Common myeloid progenitor, CD34-positive (primary cell): ENCODE data around the gene HAND1.

Experiments
- CTCF ChIA-PET: fragments of 350-600 bp; sonication (Branson Sonifier 250); formaldehyde crosslinking; loops from one replicate; lab custom pipeline; 2021; ENCODE audit warnings: antibody characterized with exemption; lab: Charles Lee
- POLR2A ChIA-PET: fragments of 350-600 bp; sonication (Branson Sonifier 250); formaldehyde crosslinking; loops from one replicate; lab custom pipeline; 2021; ENCODE audit warnings: antibody characterized with exemption; lab: Charles Lee
- DNase-seq, 3 donors: peaks; one replicate each; pipeline versions ENCODE4 v3.0.0 to v3.0.0-alpha.2; 2013
- H3K27ac ChIP-seq, 2 experiments: 1 replicate in 1 of 2; 2 replicates in 1 of 2; pipeline ENCODE4 v1.7.0; 2013; ENCODE audit warnings: inconsistent platforms in 2 of 2, low read length in 2 of 2, mild to moderate bottlenecking in 2 of 2, low read depth in 1 of 2, moderate library complexity in 1 of 2; ENCODE audit not compliant: severe bottlenecking in 2 of 2, insufficient read depth in 1 of 2, poor library complexity in 1 of 2
- H3K27me3 ChIP-seq, 5 experiments: replicated peaks in 2 of 5; 1 replicate in 3 of 5; 2 replicates in 2 of 5; pipeline versions ENCODE4 v1.6.1 to v1.7.0; 2013; ENCODE audit warnings: low read length in 4 of 5, mild to moderate bottlenecking in 2 of 5, moderate library complexity in 2 of 5, inconsistent platforms in 1 of 5; ENCODE audit not compliant: insufficient read depth in 5 of 5, control insufficient read depth in 4 of 5
- H3K36me3 ChIP-seq, 4 experiments: 1 replicate in 2 of 4; 2 replicates in 2 of 4; pipeline versions ENCODE4 v1.6.1 to v1.7.0; 2013; ENCODE audit warnings: low read length in 3 of 4, control low read depth in 1 of 4, mild to moderate bottlenecking in 1 of 4; ENCODE audit not compliant: control insufficient read depth in 4 of 4, insufficient read depth in 4 of 4
- H3K4me1 ChIP-seq, 4 experiments: 1 replicate in 3 of 4; 2 replicates in 1 of 4; pipeline versions ENCODE4 v1.6.1 to v1.7.1; 2013; ENCODE audit warnings: low read length in 3 of 4, mild to moderate bottlenecking in 3 of 4, control low read depth in 1 of 4, inconsistent platforms in 1 of 4, moderate library complexity in 1 of 4; ENCODE audit not compliant: control insufficient read depth in 4 of 4, insufficient read depth in 4 of 4; ENCODE audit errors: control extremely low read depth in 1 of 4
- H3K4me3 ChIP-seq, 7 experiments: 1 replicate in 4 of 7; 2 replicates in 3 of 7; pipeline versions ENCODE4 v1.5.1 to v1.7.0; 2013; ENCODE audit warnings: mild to moderate bottlenecking in 7 of 7, low read length in 6 of 7, moderate library complexity in 6 of 7, inconsistent platforms in 2 of 7, low read depth in 2 of 7, control low read depth in 1 of 7; ENCODE audit not compliant: insufficient read depth in 4 of 7, control insufficient read depth in 1 of 7; ENCODE audit errors: extremely low read depth in 1 of 7
- H3K9me3 ChIP-seq, 5 experiments: 1 replicate in 4 of 5; 2 replicates in 1 of 5; pipeline versions ENCODE4 v1.6.1 to v1.7.1; 2013; ENCODE audit warnings: low read length in 4 of 5, mild to moderate bottlenecking in 2 of 5, inconsistent platforms in 1 of 5, low read depth in 1 of 5, moderate library complexity in 1 of 5; ENCODE audit not compliant: control insufficient read depth in 4 of 5, insufficient read depth in 2 of 5; ENCODE audit errors: control extremely low read depth in 1 of 5
- WGBS: methylation state at CpG from one replicate; pipeline ENCODE4 v1.1.5; 2013; ENCODE audit not compliant: insufficient coverage; 5-methylcytosine and 5-hydroxymethylcytosine counted together

Gene HAND1

DNA sequence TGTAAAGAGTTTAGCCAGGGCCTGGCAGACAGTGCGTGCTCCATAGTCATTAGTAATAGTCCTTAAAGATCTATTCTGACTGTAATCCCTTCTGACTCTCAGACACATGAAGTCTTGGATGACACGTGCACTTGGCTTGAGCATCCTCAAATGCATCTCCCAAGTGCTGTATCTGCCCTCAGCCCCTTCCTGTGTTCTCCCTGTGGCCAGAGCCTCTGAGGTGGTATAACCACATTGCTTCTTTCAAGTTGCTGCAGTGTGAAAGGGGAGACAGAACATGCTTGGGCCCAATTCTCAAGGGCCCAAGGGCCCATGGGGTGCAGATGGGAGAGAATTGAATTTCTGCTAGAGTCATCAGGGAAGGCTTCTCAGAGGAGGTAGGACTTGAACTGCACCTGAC, 30.1 kb upstream of the HAND1 start:
- POLR2A ChIA-PET = no interaction called here
- CTCF ChIA-PET = no interaction called here
- Histone ChIP-seq H3K4me1 (peaks cover 0 to 1% (median 0%) of the 10 kb centered on the region in 4 experiments), H3K27me3 (peaks cover 0 to 4% (median 0%) of the 10 kb centered on the region in 5 experiments), H3K9me3 (no peaks in the 10 kb centered on the region), H3K4me3 (no peak overlapping the region), H3K27ac (no peak overlapping the region), H3K36me3 (no peaks in the 10 kb centered on the region)
- no peak for DNase-seq
- 94% methylated on average over 1 of the region's 2 CpGs for WGBS

DNA sequence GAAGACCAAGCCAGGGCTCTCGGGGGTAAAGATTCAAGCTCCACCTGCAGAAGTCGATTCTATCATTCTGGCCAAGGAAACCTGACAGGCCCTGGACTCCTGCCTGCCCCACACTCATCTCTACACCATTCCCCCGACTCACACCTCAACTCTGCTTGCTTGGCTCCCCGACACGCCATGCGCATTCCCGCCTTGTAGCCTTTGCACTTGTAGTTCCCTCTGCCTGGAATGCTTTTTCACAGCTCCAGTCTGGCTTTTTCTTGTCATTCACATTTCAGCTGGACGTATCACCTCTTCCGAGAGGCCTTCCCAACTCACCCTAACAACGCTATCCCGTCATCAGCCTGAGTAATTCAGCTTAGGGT, 28.7 kb upstream of the HAND1 start:
- Histone ChIP-seq H3K27ac (no peak overlapping the region), H3K27me3 (peaks cover 0 to 5% (median 3%) of the 10 kb centered on the region in 5 experiments), H3K9me3 (no peaks in the 10 kb centered on the region), H3K4me1 (no peaks in the 10 kb centered on the region), H3K4me3 (no peak overlapping the region), H3K36me3 (no peaks in the 10 kb centered on the region)
- WGBS = 96% methylated on average over 9 of the region's 11 CpGs
- ChIA-PET POLR2A (no interaction called here), CTCF (no interaction called here)
- no peak for DNase-seq

DNA sequence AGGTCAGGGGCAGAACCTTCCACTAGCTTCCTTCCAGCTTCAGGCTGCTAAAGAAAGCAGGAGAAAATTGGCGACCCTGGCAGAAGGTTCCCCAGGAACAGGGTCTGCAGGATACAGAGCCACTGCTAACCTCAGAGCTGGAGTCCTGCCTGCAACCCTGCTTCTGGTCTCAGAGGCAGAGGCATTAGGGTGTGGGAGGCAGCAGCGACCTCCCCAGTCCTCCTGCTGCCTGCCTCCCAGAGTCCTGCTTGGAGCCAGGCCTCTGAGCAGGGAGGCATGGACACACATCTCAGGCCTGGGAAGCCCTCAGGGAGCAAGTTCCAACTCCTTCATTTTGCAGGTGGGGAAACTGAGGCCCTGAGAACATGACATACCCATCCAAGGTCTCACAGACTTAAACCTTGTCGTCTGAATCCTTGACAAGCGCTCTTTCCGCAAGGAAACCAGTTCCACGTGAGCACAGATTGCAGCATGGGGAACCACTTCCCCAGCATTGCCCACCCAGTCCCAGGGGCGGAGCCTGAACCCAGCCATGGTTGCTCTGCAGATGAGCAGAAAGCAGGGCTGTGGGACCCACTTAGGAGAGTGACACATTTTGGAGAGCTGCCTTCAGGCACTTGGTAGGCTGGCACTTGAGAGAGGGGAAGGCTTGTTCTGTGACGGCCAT, 28.2 kb upstream of the HAND1 start:
- Histone ChIP-seq H3K36me3 (no peaks in the 10 kb centered on the region), H3K27ac (no peak overlapping the region), H3K9me3 (no peaks in the 10 kb centered on the region), H3K4me3 (no peak overlapping the region), H3K4me1 (no peaks in the 10 kb centered on the region), H3K27me3 (peaks cover 0 to 5% (median under 1%) of the 10 kb centered on the region in 5 experiments)
- 84% methylated on average over 4 of the region's 8 CpGs for WGBS
- POLR2A ChIA-PET = interaction anchor here (1.1 kb wide), 1 partner anchor 50 kb away, joined by 4 read pairs; no protein-coding TSS in a partner anchor
- DNase-seq = no peak
- CTCF ChIA-PET = interaction anchor here (3.0 kb wide), 1 partner anchor 14 kb away, joined by 17 read pairs; no protein-coding TSS in a partner anchor

DNA sequence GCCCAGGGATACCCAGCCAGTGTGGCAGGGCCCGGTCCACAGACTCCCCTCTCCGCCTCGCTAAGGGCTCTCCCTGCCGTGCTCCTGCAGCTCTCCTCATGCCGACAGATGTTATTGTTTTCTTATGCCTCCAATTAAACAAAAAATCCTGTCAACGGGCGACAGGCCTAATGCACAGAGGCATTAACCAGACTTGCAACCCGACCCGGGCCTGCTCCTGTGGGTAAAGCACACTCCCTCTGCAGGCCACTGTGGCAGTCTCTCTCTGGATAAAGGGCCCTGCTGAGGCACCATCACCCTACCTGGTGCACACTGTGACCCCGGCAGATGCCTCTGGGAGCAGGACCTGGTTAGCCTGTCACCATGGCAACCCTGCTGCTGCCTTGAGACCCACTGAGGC, 27.5 kb upstream of the HAND1 start:
- Histone ChIP-seq H3K27me3 (peaks cover 0 to 5% (median 0%) of the 10 kb centered on the region in 5 experiments), H3K4me1 (no peaks in the 10 kb centered on the region), H3K27ac (no peak overlapping the region), H3K36me3 (no peaks in the 10 kb centered on the region), H3K9me3 (no peaks in the 10 kb centered on the region), H3K4me3 (no peak overlapping the region)
- ChIA-PET CTCF (interaction anchor here (0.6 to 3.0 kb wide), 2 partner anchors 15 to 25 kb away, joined by 3 to 17 read pairs; no protein-coding TSS in a partner anchor), POLR2A (interaction anchor here (1.1 kb wide), 1 partner anchor 49 kb away, joined by 4 read pairs; no protein-coding TSS in a partner anchor)
- no peak for DNase-seq
- WGBS = 94% methylated on average over 9 of the region's 10 CpGs

GRCh38 chr5:154503698-154504039, 25.6 kb upstream of the HAND1 start:
- Histone ChIP-seq H3K4me3 (no peak overlapping the region), H3K9me3 (no peaks in the 10 kb centered on the region), H3K36me3 (no peaks in the 10 kb centered on the region), H3K27ac (no peak overlapping the region), H3K27me3 (peaks cover 0 to 9% (median 0%) of the 10 kb centered on the region in 5 experiments), H3K4me1 (no peaks in the 10 kb centered on the region)
- no peak for DNase-seq
- WGBS = 100% methylated on average over 2 of the region's 2 CpGs
- ChIA-PET CTCF (interaction anchor here (1.0 to 3.0 kb wide), 2 partner anchors 16 to 106 kb away, joined by 3 to 17 read pairs; no protein-coding TSS in a partner anchor), POLR2A (no interaction called here)

GRCh38 chr5:154502180-154502579, 24.2 kb upstream of the HAND1 start:
- CTCF ChIA-PET = interaction anchor here (0.9 kb wide), 1 partner anchor 18 kb away, joined by 3 read pairs; no protein-coding TSS in a partner anchor
- POLR2A ChIA-PET = interaction anchor here (0.7 kb wide), 1 partner anchor 19 kb away, joined by 4 read pairs; no protein-coding TSS in a partner anchor
- H3K4me1 ChIP-seq = no peaks in the 10 kb centered on the region
- no peaks in the 10 kb centered on the region for H3K9me3 ChIP-seq
- no peak overlapping the region for H3K4me3 ChIP-seq
- DNase-seq = no peak
- no peak overlapping the region for H3K27ac ChIP-seq
- peaks cover 0 to 9% (median 4%) of the 10 kb centered on the region in 5 experiments for H3K27me3 ChIP-seq
- no CpG with 5 or more reads among the region's 1 CpG for WGBS
- no peaks in the 10 kb centered on the region for H3K36me3 ChIP-seq

GRCh38 chr5:154501566-154501965, 23.5 kb upstream of the HAND1 start:
- Histone ChIP-seq H3K27ac (no peak overlapping the region), H3K36me3 (no peaks in the 10 kb centered on the region), H3K4me3 (no peak overlapping the region), H3K4me1 (no peaks in the 10 kb centered on the region), H3K27me3 (peaks cover 0 to 12% (median 4%) of the 10 kb centered on the region in 5 experiments), H3K9me3 (no peaks in the 10 kb centered on the region)
- ChIA-PET CTCF (interaction anchor here (1.8 kb wide), 1 partner anchor 97 kb away, joined by 4 read pairs; no protein-coding TSS in a partner anchor), POLR2A (no interaction called here)
- no peak for DNase-seq
- WGBS = 85% methylated on average over 2 of the region's 2 CpGs
